ENCODE data around the gene PI4KB.
A peak's percentile ranks its signal among the peaks of the same experiment; 100 is the strongest.

Gene PI4KB

DNA sequence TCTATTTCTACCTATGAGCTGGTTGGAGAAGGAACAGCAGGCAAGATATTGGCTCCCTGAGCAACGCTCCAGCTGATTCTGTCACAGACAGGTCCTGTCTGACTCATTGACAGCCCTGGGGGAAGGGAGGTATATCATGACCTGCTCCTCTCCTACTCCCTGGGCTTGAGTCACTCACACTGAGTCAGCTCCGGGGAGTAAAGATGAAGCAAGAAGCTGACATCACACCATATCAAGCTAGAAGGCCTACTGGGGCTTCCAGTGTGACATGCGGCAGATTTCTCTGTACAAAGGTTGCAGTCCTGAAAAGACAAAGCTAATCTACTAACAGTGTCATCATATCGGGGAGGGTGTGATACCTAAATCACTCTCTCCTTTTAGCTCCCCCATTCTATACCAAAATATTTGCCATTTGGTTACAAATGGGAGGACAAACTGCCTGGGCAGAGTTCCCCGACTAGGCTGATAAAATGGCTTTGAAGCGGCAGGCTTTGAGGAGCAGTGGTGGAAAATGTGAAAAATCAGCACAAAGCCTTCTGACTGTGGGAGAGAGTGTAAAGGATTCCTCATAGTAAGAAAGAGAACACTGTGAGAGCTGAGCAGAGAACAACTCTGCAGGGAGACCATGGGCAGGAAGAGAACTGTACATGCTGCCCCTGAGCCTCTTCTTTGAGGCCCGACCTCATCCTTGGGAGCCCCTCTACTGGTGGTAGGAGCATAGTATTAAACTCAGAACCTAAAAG is 15.5 kb downstream of the PI4KB start:
- DNase-seq (ENCODE audit: low read depth) = peak; percentile 95
- TF ChIP-seq, protein P1, sequence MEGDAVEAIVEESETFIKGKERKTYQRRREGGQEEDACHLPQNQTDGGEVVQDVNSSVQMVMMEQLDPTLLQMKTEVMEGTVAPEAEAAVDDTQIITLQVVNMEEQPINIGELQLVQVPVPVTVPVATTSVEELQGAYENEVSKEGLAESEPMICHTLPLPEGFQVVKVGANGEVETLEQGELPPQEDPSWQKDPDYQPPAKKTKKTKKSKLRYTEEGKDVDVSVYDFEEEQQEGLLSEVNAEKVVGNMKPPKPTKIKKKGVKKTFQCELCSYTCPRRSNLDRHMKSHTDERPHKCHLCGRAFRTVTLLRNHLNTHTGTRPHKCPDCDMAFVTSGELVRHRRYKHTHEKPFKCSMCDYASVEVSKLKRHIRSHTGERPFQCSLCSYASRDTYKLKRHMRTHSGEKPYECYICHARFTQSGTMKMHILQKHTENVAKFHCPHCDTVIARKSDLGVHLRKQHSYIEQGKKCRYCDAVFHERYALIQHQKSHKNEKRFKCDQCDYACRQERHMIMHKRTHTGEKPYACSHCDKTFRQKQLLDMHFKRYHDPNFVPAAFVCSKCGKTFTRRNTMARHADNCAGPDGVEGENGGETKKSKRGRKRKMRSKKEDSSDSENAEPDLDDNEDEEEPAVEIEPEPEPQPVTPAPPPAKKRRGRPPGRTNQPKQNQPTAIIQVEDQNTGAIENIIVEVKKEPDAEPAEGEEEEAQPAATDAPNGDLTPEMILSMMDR (IDR thresholded peaks at IDR 0.05; ENCODE audit: low read depth, low read length) = no peak
- TF ChIP-seq MYC (IDR thresholded peaks at IDR 0.05; ENCODE audit: low read depth, low read length) (peak; percentile 86), POLR2A (IDR thresholded peaks at IDR 0.05; ENCODE audit: extremely low read depth, insufficient read length) (no peak)
- TF ChIP-seq, protein P2, sequence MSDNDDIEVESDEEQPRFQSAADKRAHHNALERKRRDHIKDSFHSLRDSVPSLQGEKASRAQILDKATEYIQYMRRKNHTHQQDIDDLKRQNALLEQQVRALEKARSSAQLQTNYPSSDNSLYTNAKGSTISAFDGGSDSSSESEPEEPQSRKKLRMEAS (IDR thresholded peaks at IDR 0.05; ENCODE audit: low read depth, low read length) = peak; percentile 84
- H3K4me3 ChIP-seq (ENCODE audit: low read depth, low read length) = no peak overlapping the region

GRCh38 chr1:151311011-151311410 is 16.2 kb downstream of the PI4KB start:
- no peak for DNase-seq (ENCODE audit: low read depth)
- H3K4me3 ChIP-seq (ENCODE audit: low read depth, low read length) = no peak overlapping the region
- TF ChIP-seq, protein P2 (IDR thresholded peaks at IDR 0.05; ENCODE audit: low read depth, low read length) = no peak
- TF ChIP-seq, protein P1 (IDR thresholded peaks at IDR 0.05; ENCODE audit: low read depth, low read length) = no peak
- no peak for TF ChIP-seq MYC (IDR thresholded peaks at IDR 0.05; ENCODE audit: low read depth, low read length)
- TF ChIP-seq POLR2A (IDR thresholded peaks at IDR 0.05; ENCODE audit: extremely low read depth, insufficient read length) = no peak

DNA sequence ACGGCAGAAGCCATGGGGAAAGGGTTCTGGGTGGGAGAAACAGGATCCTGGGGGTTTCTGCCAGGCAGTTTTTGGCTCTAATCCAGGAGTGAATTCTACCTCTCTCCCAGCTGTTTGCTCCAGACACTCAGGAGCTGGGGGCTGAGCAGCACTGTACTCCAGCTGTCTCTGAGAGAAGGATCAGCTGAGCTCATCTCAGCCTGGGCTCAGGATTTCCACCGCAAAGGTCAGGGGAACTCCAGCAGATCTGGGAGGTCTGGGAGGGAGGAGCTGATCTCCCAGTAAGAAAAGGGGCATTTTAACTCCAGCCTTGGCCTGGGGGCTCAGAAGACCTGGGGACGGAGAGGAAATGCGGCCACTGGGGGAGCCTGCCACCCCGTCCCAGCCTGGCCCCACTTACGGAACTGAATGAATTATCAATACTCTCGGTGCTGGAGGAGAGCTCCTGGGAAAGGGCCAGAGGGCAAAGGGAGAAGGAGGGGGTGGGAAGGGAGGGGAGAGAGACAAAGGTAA is 17.3 kb downstream of the PI4KB start:
- no peak overlapping the region for H3K4me3 ChIP-seq (ENCODE audit: low read depth, low read length)
- no peak for DNase-seq (ENCODE audit: low read depth)
- TF ChIP-seq, protein P2 (IDR thresholded peaks at IDR 0.05; ENCODE audit: low read depth, low read length) = no peak
- TF ChIP-seq POLR2A (IDR thresholded peaks at IDR 0.05; ENCODE audit: extremely low read depth, insufficient read length) = no peak
- no peak for TF ChIP-seq MYC (IDR thresholded peaks at IDR 0.05; ENCODE audit: low read depth, low read length)
- TF ChIP-seq, protein P1 (IDR thresholded peaks at IDR 0.05; ENCODE audit: low read depth, low read length) = no peak

DNA sequence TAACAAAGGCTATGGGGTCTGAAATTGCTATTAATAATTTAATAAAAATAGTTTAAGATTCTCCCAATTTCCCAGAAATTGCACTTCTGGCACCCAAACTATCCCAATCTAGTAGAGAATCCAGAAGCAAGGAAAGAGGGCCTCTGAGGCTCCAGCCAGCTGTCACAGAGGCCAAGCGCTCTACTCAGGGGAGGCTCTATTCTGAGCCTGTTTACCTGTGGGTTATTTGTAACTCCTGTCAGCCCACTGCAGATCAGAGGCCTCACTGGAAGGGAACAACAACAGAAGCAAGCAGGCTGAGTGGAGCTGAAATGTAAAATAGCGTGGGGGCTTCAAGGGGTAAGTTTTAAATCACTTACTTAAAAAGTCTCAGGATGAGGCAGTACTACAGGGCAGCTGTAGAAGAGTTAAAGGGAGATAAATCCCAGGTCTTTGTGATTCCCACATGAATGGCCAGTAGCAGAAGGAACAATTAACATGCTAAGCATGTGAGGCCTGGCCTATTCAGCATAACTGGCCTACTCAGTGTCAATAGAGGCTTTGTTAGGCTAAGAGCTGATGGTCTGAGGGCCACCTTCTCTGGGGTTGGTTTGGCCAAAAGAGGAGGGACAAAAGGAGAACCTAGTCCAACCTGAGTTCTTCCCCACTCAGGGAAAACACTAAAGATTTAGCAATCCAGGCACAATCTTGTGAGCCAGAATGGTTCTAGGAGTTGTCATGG is 32.3 kb downstream of the PI4KB start:
- H3K4me3 ChIP-seq (ENCODE audit: low read depth, low read length) = no peak overlapping the region
- no peak for TF ChIP-seq POLR2A (IDR thresholded peaks at IDR 0.05; ENCODE audit: extremely low read depth, insufficient read length)
- TF ChIP-seq, protein P1 (IDR thresholded peaks at IDR 0.05; ENCODE audit: low read depth, low read length) = no peak
- TF ChIP-seq MYC (IDR thresholded peaks at IDR 0.05; ENCODE audit: low read depth, low read length) = no peak
- TF ChIP-seq, protein P2 (IDR thresholded peaks at IDR 0.05; ENCODE audit: low read depth, low read length) = no peak
- no peak for DNase-seq (ENCODE audit: low read depth)

- no peak for TF ChIP-seq MYC (IDR thresholded peaks at IDR 0.05; ENCODE audit: low read depth, low read length)
- TF ChIP-seq, protein P1 (IDR thresholded peaks at IDR 0.05; ENCODE audit: low read depth, low read length) = no peak
- TF ChIP-seq, protein P2 (IDR thresholded peaks at IDR 0.05; ENCODE audit: low read depth, low read length) = no peak
- DNase-seq (ENCODE audit: low read depth) = no peak
- H3K4me3 ChIP-seq (ENCODE audit: low read depth, low read length) = no peak overlapping the region
Measured at GRCh38 chr1:151293093-151293492, 34.1 kb downstream of the PI4KB start.

Measured in NB4 (cell line).